ENCODE results near the gene TRAK2.
A peak's percentile ranks its signal among the peaks of the same experiment; 100 is the strongest.

TRAK2 gene

GRCh38 chr2:201361078-201361733 lies 90.1 kb downstream of the TRAK2 start:
- DNase-seq: no peak

GRCh38 chr2:201360256-201360655 lies 91.0 kb downstream of the TRAK2 start:
- no peak for DNase-seq

- peak; percentile 90 for DNase-seq
These were observed 92.6 kb downstream of the TRAK2 start for GRCh38 chr2:201358684-201359083.

- DNase-seq: peak; percentile 59
These were observed 94.0 kb downstream of the TRAK2 start, which contains the start of gene FLACC1 for GRCh38 chr2:201357221-201357620. Gene FLACC1, minus strand, starts transcription at chr2:201357345. Its CDS starts 5,941 bp downstream, at chr2:201351404.

- DNase-seq: peak; percentile 12
These were observed 98.1 kb downstream of the TRAK2 start for GRCh38 chr2:201353116-201353515.

- DNase-seq: no peak
These were observed 100.4 kb downstream of the TRAK2 start for GRCh38 chr2:201350879-201351278.

- no peak for DNase-seq
These were observed 101.7 kb downstream of the TRAK2 start for GRCh38 chr2:201349601-201350000.

GRCh38 chr2:201348758-201349157 lies 102.5 kb downstream of the TRAK2 start:
- no peak for DNase-seq

- no peak for DNase-seq
These were observed 104.1 kb downstream of the TRAK2 start for GRCh38 chr2:201347138-201347537.

- DNase-seq: no peak
These were observed 105.5 kb downstream of the TRAK2 start for GRCh38 chr2:201345625-201346213.

GRCh38 chr2:201344663-201345366 lies 106.4 kb downstream of the TRAK2 start:
- no peak for DNase-seq

- DNase-seq: no peak
These were observed 107.7 kb downstream of the TRAK2 start for GRCh38 chr2:201343559-201343958.

- DNase-seq: no peak
These were observed 108.3 kb downstream of the TRAK2 start for GRCh38 chr2:201342923-201343322.

- DNase-seq: no peak
These were observed 121.8 kb downstream of the TRAK2 start for GRCh38 chr2:201329409-201329808.

GRCh38 chr2:201327678-201328077 lies 123.6 kb downstream of the TRAK2 start:
- no peak for DNase-seq
